RWPE1 (cell line): ENCODE measurements around the gene FOXD2.
A peak's percentile ranks its signal among the peaks of the same experiment; 100 is the strongest.

Source experiments
- CTCF ChIA-PET: fragments of 350-600 bp; sonication (Branson Sonifier 250); formaldehyde crosslinking; extraction: SDS; loops from one replicate; lab custom pipeline; 2021; lab: Yijun Ruan, JAX
- POLR2A ChIA-PET: fragments of 400-600 bp; formaldehyde crosslinking; extraction: SDS; loops from one replicate; lab custom pipeline; 2020; ENCODE audit warnings: antibody characterized with exemption; ENCODE audit not compliant: low non-redundant PET; lab: Yijun Ruan, JAX
- DNase-seq: peaks from one replicate; pipeline ENCODE4 v3.0.0; 2012; ENCODE audit warnings: low spot score
- H3K27ac ChIP-seq: fragments of 450-650 bp; 2 replicates; pipeline ENCODE4 v1.5.1; 2017
- TF ChIP-seq, protein P1 (sequence below): fragments of 450-650 bp; conservative IDR thresholded peaks from 2 replicates; pipeline ENCODE4 v1.5.1; 2017; ENCODE audit warnings: low read depth, mild to moderate bottlenecking

Gene FOXD2

DNA sequence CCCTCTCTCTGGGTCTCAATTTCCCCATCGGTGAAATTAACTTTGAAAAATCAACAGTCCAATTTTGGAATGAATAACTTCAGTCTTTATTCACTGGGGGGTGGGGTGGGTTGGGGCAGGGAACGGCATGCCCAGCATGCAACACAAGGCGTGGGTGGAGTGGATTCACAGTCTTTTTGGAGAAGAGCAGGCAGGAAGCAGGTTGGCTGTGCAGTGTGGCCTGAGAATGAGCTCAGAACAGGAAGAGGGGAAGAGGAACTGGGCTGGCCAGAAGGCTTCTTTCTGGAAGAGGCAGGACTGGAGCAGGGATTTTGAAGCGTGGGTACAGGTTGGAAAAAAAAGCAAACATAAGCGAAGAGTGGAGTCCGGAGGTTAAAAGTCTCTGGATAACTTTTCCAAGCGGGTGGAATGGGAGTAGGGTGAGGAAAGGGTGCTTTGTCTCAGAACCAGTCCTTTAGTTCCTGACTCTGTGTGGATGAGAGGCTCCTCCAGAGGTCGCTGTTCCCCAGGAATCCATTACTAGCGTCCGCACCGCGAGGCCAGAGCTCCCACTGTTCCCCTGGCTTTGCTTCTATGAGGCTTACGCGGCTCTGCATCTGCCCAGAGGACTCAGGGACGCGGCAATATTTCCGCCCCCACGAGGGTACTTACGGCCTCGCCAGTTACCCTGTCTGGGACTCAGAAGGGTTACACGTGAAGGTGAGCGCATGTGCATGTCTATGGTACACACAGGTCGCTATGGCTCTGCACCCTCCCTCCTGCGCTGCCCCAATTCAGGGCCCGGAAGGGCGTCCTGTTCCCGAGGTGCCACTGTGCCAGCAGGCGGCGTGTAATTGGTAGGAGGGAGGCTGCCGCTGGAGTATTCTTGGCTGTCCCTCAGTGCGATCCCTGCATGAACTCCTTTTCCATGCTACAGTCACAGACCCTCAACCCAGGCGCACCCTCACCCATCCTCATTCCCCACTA is 5.5 kb upstream of the FOXD2 start:
- peak; percentile 58 for DNase-seq
- POLR2A ChIA-PET = no interaction called here
- CTCF ChIA-PET = interaction anchor here (0.5 to 2.0 kb wide), 9 partner anchors 8 to 294 kb away, joined by 3 to 8 read pairs (median 3); no protein-coding TSS in a partner anchor
- H3K27ac ChIP-seq = peak overlapping the region; percentile 64
- TF ChIP-seq, protein P1, sequence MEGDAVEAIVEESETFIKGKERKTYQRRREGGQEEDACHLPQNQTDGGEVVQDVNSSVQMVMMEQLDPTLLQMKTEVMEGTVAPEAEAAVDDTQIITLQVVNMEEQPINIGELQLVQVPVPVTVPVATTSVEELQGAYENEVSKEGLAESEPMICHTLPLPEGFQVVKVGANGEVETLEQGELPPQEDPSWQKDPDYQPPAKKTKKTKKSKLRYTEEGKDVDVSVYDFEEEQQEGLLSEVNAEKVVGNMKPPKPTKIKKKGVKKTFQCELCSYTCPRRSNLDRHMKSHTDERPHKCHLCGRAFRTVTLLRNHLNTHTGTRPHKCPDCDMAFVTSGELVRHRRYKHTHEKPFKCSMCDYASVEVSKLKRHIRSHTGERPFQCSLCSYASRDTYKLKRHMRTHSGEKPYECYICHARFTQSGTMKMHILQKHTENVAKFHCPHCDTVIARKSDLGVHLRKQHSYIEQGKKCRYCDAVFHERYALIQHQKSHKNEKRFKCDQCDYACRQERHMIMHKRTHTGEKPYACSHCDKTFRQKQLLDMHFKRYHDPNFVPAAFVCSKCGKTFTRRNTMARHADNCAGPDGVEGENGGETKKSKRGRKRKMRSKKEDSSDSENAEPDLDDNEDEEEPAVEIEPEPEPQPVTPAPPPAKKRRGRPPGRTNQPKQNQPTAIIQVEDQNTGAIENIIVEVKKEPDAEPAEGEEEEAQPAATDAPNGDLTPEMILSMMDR = peak; percentile 49

- POLR2A ChIA-PET = no interaction called here
- CTCF ChIA-PET = interaction anchor here (0.5 to 2.0 kb wide), 5 partner anchors 10 to 293 kb away, joined by 3 to 8 read pairs (median 4); no protein-coding TSS in a partner anchor
- DNase-seq = no peak
- H3K27ac ChIP-seq = no peak overlapping the region
- TF ChIP-seq, protein P1 = no peak
These were observed 4.8 kb upstream of the FOXD2 start for GRCh38 chr1:47433037-47433421.

- no peak for DNase-seq
- POLR2A ChIA-PET = no interaction called here
- CTCF ChIA-PET = interaction anchor here (1.5 kb wide), 1 partner anchor 45 kb away, joined by 4 read pairs; no protein-coding TSS in a partner anchor
- H3K27ac ChIP-seq = no peak overlapping the region
- TF ChIP-seq, protein P1 = no peak
These were observed 4.3 kb upstream of the FOXD2 start for GRCh38 chr1:47433477-47434050.

GRCh38 chr1:47434051-47434842 is 3.6 kb upstream of the FOXD2 start:
- TF ChIP-seq, protein P1 = no peak
- no peak overlapping the region for H3K27ac ChIP-seq
- ChIA-PET CTCF (interaction anchor here (1.2 to 2.5 kb wide), 3 partner anchors 38 to 293 kb away, joined by 3 to 17 read pairs (median 4); no protein-coding TSS in a partner anchor), POLR2A (no interaction called here)
- no peak for DNase-seq

DNA sequence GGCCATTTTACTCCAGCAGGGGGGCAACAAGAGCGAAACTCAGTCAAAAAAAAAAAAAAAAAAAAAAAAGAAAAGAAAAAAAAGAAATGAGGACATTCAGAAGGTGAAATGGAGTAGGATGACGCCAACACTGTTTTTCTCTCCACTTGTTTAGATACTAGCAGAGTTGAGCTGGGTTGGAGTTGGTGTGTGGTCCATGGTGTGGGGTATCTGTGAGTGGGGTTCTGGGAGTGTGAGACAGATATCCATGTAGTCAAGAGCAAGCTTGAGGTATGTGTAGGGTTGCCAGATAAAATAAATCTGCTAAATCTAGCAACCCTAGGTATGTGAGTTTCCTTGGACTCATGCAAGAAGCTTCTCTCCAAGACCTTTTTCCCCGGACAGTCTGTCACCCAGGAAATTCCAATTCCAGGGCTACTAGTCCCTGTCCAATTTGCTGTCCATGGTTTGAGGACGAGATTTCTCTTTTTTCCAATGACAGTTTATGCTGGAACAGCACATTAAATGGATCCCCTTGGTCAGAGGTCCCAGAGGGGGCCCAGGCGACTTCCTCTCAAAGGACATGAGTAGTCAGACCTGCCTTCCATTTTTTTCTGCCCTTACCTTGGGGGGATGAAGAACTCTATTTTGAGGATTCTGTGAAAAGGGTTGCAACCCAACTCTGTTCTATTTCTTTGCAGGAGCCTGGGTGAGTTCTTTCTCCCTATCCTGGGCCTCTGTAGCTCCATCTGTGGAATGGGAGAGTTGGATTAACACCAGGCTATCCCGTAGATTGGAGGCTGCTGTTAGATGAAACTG is 2.1 kb upstream of the FOXD2 start:
- ChIA-PET CTCF (interaction anchor here (0.6 to 3.6 kb wide), 30 partner anchors 14 to 857 kb away, joined by 3 to 56 read pairs (median 4); partner anchors contain the start of genes CMPK1 and PDZK1IP1), POLR2A (interaction anchor here (0.7 kb wide), 1 partner anchor 34 kb away, joined by 11 read pairs; no protein-coding TSS in a partner anchor)
- no peak overlapping the region for H3K27ac ChIP-seq
- TF ChIP-seq, protein P1 = no peak
- no peak for DNase-seq
